HepG2 (cell line): Measurements from ENCODE around the gene CREM. TPM values are rescaled to one million over a fixed set of nuclear protein-coding genes. Genes with fewer than 3 reads are reported as not detected.

ENCODE experiments used
- HDAC6 ChIP-seq: fragments of 200-600 bp; sonication (generic); IDR thresholded peaks from 2 replicates; pipeline ENCODE4 v1.7.0; 2017; ENCODE audit warnings: mild to moderate bottlenecking, antibody characterized with exemption, low read length, low read depth
- TFDP2 ChIP-seq: sonication (generic); formaldehyde crosslinking; IDR thresholded peaks from 2 replicates; pipeline ENCODE4 v1.4.0; 2020; ENCODE audit warnings: missing genetic modification reagents
- ZHX2 ChIP-seq, 2 experiments: sonication (generic) in 1 of 2; formaldehyde crosslinking in 1 of 2; IDR thresholded peaks; 2 replicates each; pipeline versions ENCODE4 v1.6.1 to v1.9.0; 2014 to 2022; ENCODE audit warnings: antibody characterized with exemption in 1 of 2, borderline replicate concordance in 1 of 2, inconsistent platforms in 1 of 2, low read depth in 1 of 2, missing genetic modification reagents in 1 of 2
- ZNF543 ChIP-seq: sonication (generic); formaldehyde crosslinking; IDR thresholded peaks from 2 replicates; pipeline ENCODE4 v1.4.0; 2020; ENCODE audit warnings: mild to moderate bottlenecking, missing genetic modification reagents
- polyA plus RNA-seq, 8 experiments: library from polyadenylated mRNA; depleted of rRNA in 3 of 8; stranded (reverse) in 7 of 8; unstranded in 1 of 8; fragments of >200 nt; fragmentation: Illumina TruSeq in 4 of 8; extraction: Trizol in 4 of 8; gene quantifications; 2 replicates each; pipeline versions ENCODE4 v1.2.1 to v1.2.3, GENCODE V29; 2011 to 2016; ENCODE audit warnings: low read depth in 4 of 8, missing spikeins in 1 of 8, mixed read lengths in 1 of 8; ENCODE audit not compliant: insufficient read depth in 1 of 8
- total RNA-seq, 5 experiments: library from RNA; depleted of rRNA; stranded (reverse); fragments of >200 nt; fragmentation: Illumina TruSeq; extraction: Trizol; gene quantifications; 2 replicates each; pipeline ENCODE4 v1.2.3, GENCODE V29; 2016; ENCODE audit warnings: low read depth in 1 of 5

CREM gene
- total and polyA plus RNA-seq, 2 of the 13 experiments (the other 11 are each of a cell fraction or from before 2014, with no cell fraction given): 21.3 to 25.4 TPM

GRCh38 chr10:35195361-35196306 is 69.0 kb downstream of the CREM start (continued):
- TF ChIP-seq ZHX2 (IDR thresholded peaks at IDR 0.05; ENCODE audit: low read depth) (0 out of 2 replicates have a peak, but pooled peaks have one; percentile 48), ZHX2 (CRISPR knock-in tag; IDR thresholded peaks at IDR 0.05; ENCODE audit: borderline replicate concordance) (no peak), TFDP2 (no peak), HDAC6 (no peak), ZNF543 (CRISPR knock-in tag) (no peak)
- TF ChIP-seq, all 625 proteins: peak for 38
